ENCODE results near the gene SMIM10.
"Not testable (repeated sequence)": the region's sequence is repeated elsewhere in the genome, so short reads cannot be mapped to it uniquely, and the experiment has no call there.

The SMIM10 gene

DNA sequence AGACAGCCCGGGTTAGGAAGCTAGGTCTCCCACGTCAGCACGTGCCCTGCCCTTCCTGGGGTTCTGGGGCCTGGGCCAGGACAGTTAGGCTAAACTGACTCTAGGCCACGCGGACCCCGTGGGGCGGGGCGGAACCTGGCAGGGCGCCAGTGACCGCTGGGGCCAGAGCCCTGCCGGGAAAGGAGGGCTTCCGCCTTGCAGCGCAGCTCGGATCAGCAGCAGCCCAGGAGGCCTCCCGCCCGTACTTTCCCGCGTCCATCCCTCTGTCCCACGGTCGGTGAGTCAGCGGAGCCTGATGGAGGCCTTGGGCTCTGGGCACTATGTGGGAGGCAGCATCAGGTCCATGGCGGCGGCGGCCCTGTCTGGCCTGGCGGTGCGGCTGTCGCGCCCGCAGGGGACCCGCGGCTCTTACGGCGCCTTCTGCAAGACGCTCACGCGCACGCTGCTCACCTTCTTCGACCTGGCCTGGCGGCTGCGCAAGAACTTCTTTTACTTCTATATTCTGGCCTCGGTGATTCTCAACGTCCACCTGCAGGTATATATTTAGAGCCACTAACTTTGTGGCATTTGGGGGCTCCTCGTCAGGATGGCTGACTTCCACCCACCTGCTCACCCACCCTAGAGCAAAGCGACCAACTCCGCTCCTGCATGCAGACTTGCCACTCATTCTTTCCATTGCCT is at the start of gene SMIM10:
Gene SMIM10 (plus strand): TSS at position 191 of the 681 bp plus-strand sequence. CDS start 105 bp downstream, at position 296.
- DNase-seq (ENCODE audit: low read depth in 2 of 2) = peak in 1 of 2 experiments; percentile 15

DNA sequence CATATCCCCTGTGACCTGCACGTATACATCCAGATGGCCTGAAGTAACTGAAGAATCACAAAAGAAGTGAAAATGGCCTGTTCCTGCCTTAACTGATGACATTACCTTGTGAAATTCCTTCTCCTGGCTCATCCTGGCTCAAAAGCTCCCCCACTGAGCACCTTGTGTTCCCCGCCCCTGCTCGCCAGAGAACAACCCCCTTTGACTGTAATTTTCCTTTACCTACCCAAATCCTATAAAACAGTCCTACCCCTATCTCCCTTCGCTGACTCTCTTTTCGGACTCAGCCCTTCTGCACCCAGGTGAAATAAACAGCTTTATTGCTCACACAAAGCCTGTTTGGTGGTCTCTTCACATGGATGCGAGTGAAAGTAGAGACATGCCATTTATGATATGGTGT is 44.4 kb upstream of the SMIM10 start:
- DNase-seq (ENCODE audit: low read depth in 2 of 2) = not testable (repeated sequence)

DNA sequence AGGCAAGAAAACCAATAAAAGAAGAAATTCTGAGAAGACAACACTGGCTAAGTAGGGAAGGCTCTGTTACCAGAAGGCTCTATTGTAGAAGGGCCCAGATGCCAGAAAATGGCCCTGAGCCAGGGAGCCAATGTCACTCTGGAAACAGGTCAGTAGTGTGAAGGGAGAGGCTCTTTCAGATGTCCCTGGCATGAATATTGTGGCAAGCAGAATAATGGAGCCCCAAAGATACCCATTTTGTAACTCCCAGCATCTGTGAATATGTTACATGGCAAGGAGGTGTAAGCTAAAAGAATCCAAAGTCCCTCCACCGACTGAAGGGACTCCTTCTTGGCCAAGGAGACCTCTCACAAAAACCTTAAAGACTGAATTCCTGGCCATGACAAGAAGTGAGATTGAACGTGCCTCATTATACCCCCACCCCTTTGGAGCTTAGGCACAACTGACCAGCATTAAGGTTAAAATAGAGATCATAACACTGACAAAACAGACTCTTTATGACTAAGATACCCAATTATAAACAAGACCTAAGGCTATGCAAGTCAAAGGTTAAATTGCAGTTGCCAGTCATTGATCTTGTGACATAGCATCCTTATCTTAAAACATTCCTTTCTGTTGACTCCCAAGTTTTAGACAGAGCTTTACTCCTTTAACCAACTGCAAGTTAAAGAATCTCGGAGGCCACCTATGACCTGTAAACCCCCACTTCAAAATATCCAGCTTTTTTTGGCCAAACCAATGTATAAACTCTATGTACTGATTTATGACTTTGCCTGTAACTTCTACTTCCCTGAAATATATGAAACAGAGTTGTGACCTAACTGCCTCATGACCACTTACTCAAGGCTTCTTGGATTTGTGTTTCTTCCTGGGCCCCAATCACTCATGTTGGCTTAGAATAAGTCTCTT is 42.2 kb upstream of the SMIM10 start:
- DNase-seq (ENCODE audit: low read depth in 2 of 2) = peak in 1 of 2 experiments; percentile 6

DNA sequence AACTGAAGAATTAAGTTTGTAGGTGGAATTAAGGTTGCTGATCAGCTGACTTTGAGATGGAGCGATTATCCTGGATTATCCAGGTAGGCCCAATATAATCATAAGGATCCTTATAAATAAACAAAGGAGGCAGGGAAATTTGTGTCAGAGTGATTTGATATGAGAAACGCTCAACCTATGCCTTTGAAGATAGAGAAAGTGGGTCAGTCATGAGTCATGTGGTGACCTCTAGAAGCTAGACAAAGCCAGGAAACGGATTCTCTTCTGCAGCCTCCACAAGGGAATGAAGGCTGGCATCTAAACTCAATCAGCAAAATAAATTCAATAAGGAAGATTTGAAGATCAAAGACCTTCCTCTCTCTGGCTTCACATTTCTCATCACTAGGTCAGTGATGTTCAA is 41.5 kb upstream of the SMIM10 start:
- no peak for DNase-seq (ENCODE audit: low read depth in 2 of 2)

DNA sequence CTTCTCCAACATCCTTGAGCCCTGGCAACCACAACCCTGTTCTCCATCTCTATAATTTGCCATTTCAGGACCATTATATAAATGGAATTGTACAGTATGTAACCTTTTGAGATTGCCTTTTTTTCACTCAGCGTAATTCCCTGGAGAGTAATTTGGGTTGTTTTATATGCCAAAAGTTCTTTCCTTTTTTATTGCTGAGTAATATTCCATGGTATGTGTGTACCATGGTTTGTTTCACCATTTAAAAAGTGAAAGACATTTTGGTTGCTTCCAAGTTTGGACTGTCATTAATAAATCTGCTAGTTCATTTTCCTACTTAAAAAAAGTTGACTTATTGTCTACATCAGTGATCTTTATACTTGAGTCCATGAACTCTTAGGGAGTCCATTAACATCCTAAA is 33.0 kb upstream of the SMIM10 start:
- DNase-seq (ENCODE audit: low read depth in 2 of 2) = no peak

DNA sequence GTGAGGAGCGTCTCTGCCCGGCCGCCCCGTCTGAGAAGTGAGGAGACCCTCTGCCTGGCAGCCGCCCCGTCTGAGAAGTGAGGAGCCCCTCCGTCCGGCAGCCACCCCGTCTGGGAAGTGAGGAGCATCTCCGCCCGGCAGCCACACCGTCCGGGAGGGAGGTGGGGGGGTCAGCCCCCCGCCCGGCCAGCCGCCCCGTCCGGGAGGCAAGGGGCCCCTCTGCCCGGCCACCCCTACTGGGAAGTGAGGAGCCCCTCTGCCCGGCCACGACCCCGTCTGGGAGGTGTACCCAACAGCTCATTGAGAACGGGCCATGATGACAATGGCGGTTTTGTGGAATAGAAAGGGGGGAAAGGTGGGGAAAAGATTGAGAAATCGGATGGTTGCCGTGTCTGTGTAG is 30.4 kb upstream of the SMIM10 start:
- DNase-seq (ENCODE audit: low read depth in 2 of 2) = not testable (repeated sequence)

DNA sequence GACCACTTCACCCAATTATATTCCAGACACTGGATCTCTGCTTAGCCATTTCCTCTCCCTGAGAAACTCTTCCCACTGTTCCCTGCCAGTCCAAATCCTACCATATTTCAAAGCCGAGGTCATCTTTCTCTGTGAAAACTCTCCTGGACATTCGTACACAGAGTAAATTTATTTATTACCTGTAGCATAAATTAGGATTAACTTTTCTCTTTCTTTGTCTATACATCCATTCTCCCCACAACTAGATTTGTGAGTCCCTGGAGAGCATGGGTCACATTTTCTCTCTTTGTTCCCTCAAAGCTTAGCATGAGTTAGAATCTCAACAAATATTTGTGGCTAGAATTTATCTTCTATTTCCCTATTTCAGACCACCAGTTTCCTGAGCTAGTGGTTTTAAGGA is 27.8 kb upstream of the SMIM10 start:
- DNase-seq (ENCODE audit: low read depth in 2 of 2) = peak; percentile 30 to 34

DNA sequence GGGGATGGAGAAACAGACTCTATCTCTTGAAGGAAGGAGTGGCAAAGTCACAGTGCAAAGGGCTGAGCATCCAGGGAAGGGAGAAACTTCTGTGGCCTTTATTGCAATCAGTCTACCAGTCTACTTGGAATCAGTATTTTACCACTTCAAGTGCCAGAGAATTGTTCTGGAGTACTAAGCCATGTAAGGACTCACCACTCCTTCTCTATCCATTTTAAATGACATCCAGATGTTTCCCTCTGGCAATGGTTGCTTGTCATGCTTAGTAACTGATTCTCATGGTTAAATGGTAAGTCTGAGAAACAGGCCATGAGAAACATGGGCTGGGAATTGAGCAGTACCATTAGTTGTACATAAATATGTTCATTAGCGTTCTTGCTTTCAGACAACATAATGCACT is 21.1 kb upstream of the SMIM10 start:
- DNase-seq (ENCODE audit: low read depth in 2 of 2) = no peak

DNA sequence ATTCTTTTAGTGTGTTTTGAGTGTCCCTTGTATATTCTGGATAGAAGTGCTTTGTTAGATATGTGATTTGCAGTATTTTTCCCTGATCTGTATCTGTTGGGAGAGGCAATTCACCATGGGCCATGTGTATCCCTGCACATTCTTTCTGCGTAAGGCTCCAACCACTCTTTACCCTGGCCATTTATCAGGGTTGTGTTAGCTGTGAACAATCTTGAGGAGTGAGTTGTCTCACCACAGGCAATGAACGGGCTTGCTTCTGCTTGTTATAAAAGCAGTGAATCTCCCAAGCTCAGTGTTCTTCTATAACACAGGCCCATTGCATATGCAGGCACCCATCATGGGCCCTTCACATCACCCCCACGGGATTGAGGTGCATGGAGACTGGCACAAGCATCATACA is 18.9 kb upstream of the SMIM10 start:
- no peak for DNase-seq (ENCODE audit: low read depth in 2 of 2)

DNA sequence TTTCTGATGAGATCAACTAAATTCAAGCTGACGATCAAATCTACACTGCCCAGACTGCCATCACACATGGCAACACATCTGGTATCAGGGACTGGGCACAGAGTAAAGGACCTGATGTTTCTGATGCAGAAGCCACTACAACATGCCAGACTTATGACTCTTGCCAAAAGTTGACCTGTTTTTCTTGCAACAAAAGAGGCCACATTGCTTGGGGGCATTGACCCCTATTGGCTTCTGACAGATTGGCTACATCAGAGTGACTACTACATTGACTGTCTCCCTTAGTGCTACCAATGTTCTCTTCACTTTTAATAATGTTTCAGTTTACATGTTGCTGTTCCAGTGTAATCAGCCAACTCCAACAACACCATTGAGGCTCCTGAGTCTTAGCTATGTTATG is 15.3 kb upstream of the SMIM10 start:
- DNase-seq (ENCODE audit: low read depth in 2 of 2) = no peak

DNA sequence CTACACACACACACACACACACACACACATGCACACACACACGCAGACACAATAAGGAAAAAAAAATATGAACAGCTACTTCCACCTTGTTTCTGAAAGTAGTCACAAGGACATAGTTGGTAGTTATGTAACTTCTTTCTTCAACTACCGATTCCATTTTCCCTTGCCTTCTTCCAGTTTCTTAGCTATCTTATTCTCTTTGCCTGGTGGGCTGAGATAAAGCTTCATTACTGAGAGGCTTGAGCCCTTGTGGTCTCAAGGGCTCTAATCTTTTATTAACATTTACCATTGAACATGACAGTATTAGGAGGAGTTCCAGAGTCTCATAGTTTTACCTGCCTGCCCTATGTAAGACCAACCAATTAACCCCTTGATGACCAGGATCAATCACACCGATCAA is 8.9 kb upstream of the SMIM10 start:
- no peak for DNase-seq (ENCODE audit: low read depth in 2 of 2)

DNA sequence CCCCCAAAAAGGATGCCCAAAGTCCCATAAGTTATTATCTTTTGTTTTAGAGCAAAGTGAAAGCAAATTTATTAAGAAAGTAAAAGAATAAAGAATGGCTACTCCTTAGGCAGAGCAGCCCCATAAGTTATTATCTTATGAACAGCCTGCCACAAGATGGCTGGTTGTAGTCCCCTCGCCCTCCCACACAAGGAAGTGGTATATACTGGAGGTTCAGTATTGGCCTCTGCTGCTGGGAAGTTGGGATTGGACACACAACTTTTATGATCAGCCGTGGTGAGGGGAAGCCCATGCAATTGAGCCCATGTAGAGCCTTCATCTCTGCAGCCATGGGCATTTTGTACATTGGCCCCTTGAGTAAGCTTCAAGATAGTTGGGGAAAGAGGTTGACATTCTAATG is 8.0 kb upstream of the SMIM10 start:
- DNase-seq (ENCODE audit: low read depth in 2 of 2) = no peak

DNA sequence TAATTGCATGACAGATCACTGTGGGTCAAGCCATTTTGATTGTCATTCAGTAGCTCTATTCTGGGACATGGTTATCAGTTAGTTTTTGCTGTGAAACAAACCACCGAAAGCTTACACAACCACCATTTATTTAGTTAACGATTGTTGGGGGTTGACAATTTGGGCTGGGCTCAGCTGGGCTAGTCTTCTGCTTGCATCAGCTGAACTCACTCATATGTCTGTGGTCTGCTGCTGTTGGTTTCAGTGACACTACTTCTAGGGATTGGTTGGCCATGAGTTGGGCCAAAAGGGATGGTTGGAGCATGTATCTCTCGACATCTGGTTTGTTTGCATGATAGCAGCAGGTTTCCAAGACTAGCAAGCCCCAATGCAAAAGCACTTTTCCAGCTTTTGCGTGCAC is 5.3 kb upstream of the SMIM10 start:
- DNase-seq (ENCODE audit: low read depth in 2 of 2) = no peak

DNA sequence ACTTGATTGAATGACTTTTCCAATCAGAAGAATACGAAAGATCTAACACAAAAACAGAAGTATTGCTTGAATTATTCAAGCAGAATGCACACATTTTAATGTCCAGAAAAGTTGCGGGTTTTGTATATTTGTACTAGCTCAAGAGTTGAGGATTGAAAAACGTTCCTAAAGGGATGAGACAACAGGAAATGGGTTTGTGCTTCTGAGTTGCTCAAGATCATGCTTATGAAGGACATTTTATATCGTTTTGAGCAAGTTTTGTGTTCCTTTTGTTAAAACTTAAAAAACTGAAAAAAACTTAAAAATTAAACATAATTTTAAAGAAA is 353 bp upstream of the SMIM10 start:
- DNase-seq (ENCODE audit: low read depth in 2 of 2) = no peak

DNA sequence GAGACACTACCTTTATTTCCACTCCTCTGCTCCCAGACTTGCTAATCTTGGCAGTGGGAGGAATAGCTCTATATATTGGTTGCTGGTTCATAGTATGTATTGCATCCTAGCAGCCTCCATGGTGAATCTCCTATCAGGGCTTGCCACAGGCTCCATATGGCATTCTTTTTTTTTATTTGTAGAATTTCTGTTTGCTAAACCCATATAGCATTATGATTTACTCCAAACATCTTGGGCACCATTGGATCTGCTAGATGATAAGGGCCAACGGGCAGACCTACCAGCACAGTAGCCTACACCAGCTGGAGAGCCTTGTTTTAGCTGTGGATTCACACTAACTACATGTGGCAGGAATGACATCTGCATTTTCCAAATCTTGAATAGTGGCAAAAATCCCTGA is 6.9 kb downstream of the SMIM10 start:
- DNase-seq (ENCODE audit: low read depth in 2 of 2) = no peak

DNA sequence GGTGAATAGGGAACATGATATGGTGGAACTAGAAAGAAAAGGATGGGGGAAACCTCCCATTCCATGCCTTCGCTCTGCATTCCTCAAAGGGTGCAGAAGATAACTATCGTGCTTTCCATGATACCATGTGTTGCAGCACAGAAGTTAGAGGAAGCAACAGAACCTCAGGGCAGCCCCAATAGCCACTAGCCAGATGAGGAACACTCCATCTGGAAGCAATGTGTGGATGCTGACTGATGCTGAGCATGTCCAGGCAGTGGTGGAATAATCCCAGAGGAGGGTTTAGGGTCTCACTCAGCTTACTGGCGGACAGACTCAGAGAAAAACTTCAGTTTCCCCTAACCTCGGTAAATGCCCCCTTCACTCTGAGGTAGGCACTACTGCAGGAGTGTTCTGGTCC is 7.5 kb downstream of the SMIM10 start:
- no peak for DNase-seq (ENCODE audit: low read depth in 2 of 2)

DNA sequence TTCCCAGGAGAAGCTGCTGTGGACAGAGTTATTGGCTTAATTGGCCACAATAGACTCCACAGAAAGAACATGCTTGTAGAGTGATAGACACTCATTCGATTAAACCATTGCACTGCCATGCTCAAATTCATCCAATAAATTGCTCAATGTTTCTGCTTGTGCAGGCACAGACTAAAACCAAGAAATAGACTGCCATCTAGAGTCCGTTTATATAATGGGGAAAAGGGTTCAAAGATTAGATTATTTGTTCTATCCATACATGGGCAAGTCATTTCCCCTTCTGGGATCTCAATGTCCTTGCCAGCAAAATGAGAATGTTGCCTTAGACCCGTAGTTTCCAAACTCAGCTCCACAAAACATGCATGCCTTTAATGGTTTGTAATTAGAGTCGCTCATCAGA is 8.7 kb downstream of the SMIM10 start:
- no peak for DNase-seq (ENCODE audit: low read depth in 2 of 2)

DNA sequence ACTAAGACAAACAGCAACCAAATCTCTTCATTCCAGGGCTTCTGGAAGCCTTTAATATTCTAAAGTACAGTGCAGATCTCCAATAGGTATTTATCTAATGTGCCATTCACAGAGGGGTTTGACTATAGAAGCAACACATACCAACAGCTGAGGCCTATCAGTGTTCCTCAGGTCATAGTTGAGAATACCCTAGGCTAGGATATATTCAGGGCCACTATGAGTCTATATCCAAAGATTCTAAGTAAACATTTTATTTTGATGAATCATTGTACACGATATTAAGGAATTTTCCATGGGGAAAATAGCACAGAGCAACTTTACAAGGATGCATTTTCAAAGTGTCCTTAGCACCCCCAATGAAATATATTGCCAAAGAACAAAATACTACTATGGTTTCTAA is 9.7 kb downstream of the SMIM10 start:
- DNase-seq (ENCODE audit: low read depth in 2 of 2) = no peak

DNA sequence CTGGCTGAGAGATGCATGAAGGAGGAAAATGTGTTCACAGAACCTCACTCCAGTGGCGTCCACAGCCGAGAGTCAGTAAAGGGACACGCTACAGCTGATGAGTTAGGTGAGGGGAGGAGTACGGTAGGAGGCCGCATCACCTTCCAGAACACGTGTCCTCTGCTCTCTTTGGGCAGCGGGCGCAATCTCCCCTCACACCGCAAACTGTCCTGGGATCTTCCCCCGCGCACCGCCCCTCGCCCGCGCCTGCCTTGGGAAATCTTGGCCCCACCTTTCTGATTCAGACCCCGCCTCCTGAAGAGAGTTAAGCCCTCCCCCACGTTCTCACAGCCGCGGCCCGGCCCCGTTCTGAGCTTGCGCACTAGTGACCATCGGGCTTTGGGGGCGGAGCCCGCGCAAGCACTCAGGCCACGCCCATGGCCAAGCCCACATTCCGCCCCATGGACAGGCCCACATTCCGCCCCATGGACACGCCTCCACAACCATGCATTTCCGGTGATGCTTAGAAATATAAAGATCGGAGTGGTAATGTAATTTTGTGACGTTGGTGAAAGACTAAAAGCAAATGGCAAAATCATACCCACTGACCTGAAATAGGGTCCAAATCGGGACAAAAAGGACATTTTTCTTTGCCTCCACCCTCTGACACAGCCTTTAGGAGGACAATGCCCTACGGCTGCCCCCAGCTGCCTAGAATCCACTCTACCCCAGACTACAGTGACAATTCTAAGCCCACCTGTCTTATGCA is 13.3 kb downstream of the SMIM10 start:
- DNase-seq (ENCODE audit: low read depth in 2 of 2) = peak; percentile 75 to 77

DNA sequence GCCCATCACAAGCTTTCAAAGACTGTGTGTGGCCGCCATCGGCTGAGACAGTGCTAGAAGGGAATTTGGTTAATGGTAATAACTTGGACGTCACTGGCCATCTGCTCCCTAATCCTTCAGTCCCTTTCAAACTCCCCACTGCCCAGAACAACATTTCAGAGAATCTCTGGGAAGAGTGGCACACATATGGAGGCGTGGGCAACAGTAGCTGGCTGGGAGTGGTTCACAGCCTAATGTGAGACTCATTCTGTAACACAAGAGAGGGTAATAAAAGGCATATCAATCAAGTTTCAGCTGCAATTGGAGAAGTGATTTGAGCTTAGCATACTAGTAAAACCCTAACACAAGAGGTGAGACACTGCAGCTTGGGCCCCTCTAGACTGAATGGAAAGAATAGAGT is 15.4 kb downstream of the SMIM10 start:
- no peak for DNase-seq (ENCODE audit: low read depth in 2 of 2)

DNA sequence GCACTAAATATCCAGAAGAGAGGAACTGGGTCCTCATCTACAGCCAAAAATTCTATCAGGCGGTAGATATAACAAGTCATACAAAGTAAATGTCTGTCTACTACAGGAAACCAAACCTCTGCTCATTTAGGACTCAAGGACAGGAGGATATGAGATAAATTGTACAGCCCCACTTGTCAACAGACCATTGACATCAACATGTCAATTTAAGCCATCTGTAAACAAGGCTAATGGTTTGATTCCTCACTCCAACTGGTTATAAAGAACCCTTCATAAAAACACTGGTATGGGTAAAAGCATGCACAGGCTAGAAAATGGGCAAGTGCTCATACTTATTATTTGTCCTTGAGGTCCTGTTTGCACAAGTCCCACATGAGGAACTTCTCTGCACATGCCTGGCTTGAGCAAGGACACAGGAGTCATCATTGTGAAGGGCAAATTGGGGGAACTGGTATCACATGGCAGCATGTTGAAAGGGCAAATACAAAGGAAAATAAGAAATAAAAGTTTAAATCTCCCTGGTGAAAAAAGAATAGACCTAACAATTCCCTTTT is 18.3 kb downstream of the SMIM10 start:
- no peak for DNase-seq (ENCODE audit: low read depth in 2 of 2)

DNA sequence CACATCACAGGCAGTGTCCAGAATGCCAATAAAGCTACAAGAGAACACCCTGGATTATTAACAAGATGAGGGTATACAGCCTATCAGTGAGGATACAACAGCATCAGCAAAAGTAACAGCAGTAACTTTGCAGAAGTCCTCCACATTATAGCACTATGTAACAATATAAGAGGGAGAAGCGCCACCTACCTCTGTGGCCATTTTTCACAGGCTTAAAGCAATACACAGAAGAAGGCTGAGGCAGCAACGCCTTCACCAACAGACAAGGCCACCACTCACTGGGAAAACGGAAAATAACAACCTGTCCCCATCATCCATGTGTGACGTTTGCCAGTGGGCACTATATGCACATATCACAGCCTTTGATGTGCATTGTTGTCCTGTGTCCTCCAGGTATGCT is 19.0 kb downstream of the SMIM10 start:
- DNase-seq (ENCODE audit: low read depth in 2 of 2) = no peak

Measured in fibroblast of skin of left quadriceps (primary cell).